Lower leg skin (tissue), 3 donors: ENCODE results near the gene UBA1.

Experiments used
- CTCF ChIP-seq, 3 donors: fragments of 450-650 bp; IDR thresholded peaks; one replicate each; pipeline ENCODE4 v1.5.1; 2016; ENCODE audit warnings: antibody characterized with exemption in 3 of 3, mild to moderate bottlenecking in 3 of 3, moderate library complexity in 2 of 3
- POLR2A ChIP-seq, 2 donors: fragments of 450-650 bp; IDR thresholded peaks; one replicate each; pipeline ENCODE4 v1.6.1; 2016 to 2017; ENCODE audit warnings: antibody characterized with exemption in 2 of 2, mild to moderate bottlenecking in 1 of 2, moderate library complexity in 1 of 2

GRCh38 chrX:47179221-47179927 is 14.3 kb upstream of the UBA1 start:
- TF ChIP-seq CTCF (IDR thresholded peaks at IDR 0.05) (no peak), POLR2A (IDR thresholded peaks at IDR 0.05) (no peak)
